H9 (cell line): Measurements from ENCODE around the gene LEMD1. TPM values are rescaled to one million over a fixed set of nuclear protein-coding genes. Genes with fewer than 3 reads are reported as not detected.
A peak's percentile ranks its signal among the peaks of the same experiment; 100 is the strongest.

Experiments used
- DNase-seq: peaks from one replicate; pipeline ENCODE4 v3.0.0-alpha.2; 2017
- H2AFZ ChIP-seq: one replicate; pipeline ENCODE4 v1.6.1; 2013; ENCODE audit warnings: mild to moderate bottlenecking, low read length, control low read depth, moderate library complexity
- H2AK5ac ChIP-seq: 2 replicates; pipeline ENCODE4 v1.6.1; 2013; ENCODE audit warnings: low read length, control low read depth, mixed read lengths; ENCODE audit not compliant: insufficient read length
- H2BK120ac ChIP-seq: one replicate; pipeline ENCODE4 v1.6.1; 2013; ENCODE audit warnings: low read depth, mild to moderate bottlenecking, low read length, control low read depth, inconsistent platforms; ENCODE audit not compliant: poor library complexity, severe bottlenecking
- H2BK12ac ChIP-seq: 2 replicates; pipeline ENCODE4 v1.6.1; 2013; ENCODE audit warnings: low read length, control low read depth, mixed read lengths, low read depth; ENCODE audit not compliant: insufficient read length
- H2BK15ac ChIP-seq: 2 replicates; pipeline ENCODE4 v1.6.1; 2013; ENCODE audit warnings: low read depth, low read length, control low read depth
- H2BK20ac ChIP-seq: one replicate; pipeline ENCODE4 v1.6.1; 2013; ENCODE audit warnings: low read depth, mild to moderate bottlenecking, low read length, control low read depth, inconsistent platforms; ENCODE audit not compliant: poor library complexity, severe bottlenecking
- H2BK5ac ChIP-seq: 2 replicates; pipeline ENCODE4 v1.6.1; 2013; ENCODE audit warnings: low read length, control low read depth, mixed read lengths; ENCODE audit not compliant: insufficient read length
- H3K14ac ChIP-seq: 2 replicates; pipeline ENCODE4 v1.6.1; 2013; ENCODE audit warnings: low read length, control low read depth; ENCODE audit not compliant: insufficient read depth
- H3K18ac ChIP-seq: 2 replicates; pipeline ENCODE4 v1.6.1; 2013; ENCODE audit warnings: low read depth, mild to moderate bottlenecking, mixed read lengths, low read length, control low read depth; ENCODE audit not compliant: insufficient read length
- H3K23ac ChIP-seq: 2 replicates; pipeline ENCODE4 v1.6.1; 2013; ENCODE audit warnings: low read length, control low read depth, mixed read lengths, low read depth; ENCODE audit not compliant: insufficient read length
- H3K23me2 ChIP-seq: 2 replicates; pipeline ENCODE4 v1.6.1; 2013; ENCODE audit warnings: low read depth, mild to moderate bottlenecking, mixed read lengths, low read length, control low read depth; ENCODE audit not compliant: insufficient read length, poor library complexity, severe bottlenecking
- H3K27ac ChIP-seq: 2 replicates; pipeline ENCODE4 v1.5.1; 2013; ENCODE audit warnings: low read length, control low read depth, mixed read lengths, low read depth; ENCODE audit not compliant: insufficient read length
- H3K27me3 ChIP-seq: 2 replicates; pipeline ENCODE4 v1.6.1; 2013; ENCODE audit warnings: low read length, control low read depth, inconsistent platforms; ENCODE audit not compliant: insufficient read depth
- H3K4ac ChIP-seq: 2 replicates; pipeline ENCODE4 v1.6.1; 2013; ENCODE audit warnings: low read depth, mild to moderate bottlenecking, control low read depth, inconsistent platforms, low read length, moderate library complexity
- H3K4me1 ChIP-seq: 2 replicates; pipeline ENCODE4 v1.6.1; 2013; ENCODE audit warnings: low read length, control low read depth, inconsistent platforms; ENCODE audit not compliant: insufficient read depth
- H3K4me2 ChIP-seq: 2 replicates; pipeline ENCODE4 v1.6.1; 2013; ENCODE audit warnings: low read length, control low read depth, mixed read lengths; ENCODE audit not compliant: insufficient read length, insufficient read depth
- H3K56ac ChIP-seq: 2 replicates; pipeline ENCODE4 v1.6.1; 2013; ENCODE audit warnings: low read depth, mild to moderate bottlenecking, mixed read lengths, low read length, control low read depth; ENCODE audit not compliant: insufficient read length
- H3K79me1 ChIP-seq: 2 replicates; pipeline ENCODE4 v1.6.1; 2013; ENCODE audit warnings: low read depth, mild to moderate bottlenecking, moderate library complexity, low read length, control low read depth, inconsistent platforms; ENCODE audit not compliant: insufficient read depth, poor library complexity, severe bottlenecking
- H3K79me2 ChIP-seq: 2 replicates; pipeline ENCODE4 v1.6.1; 2013; ENCODE audit warnings: low read length, control low read depth, inconsistent platforms; ENCODE audit not compliant: insufficient read depth
- H3K9ac ChIP-seq: 2 replicates; pipeline ENCODE4 v1.6.1; 2013; ENCODE audit warnings: low read length, control low read depth, mixed read lengths; ENCODE audit not compliant: insufficient read length; ENCODE audit errors: extremely low read depth
- H3K9me3 ChIP-seq: one replicate; pipeline ENCODE4 v1.6.1; 2013; ENCODE audit warnings: low read depth, low read length, inconsistent platforms; ENCODE audit not compliant: control insufficient read depth
- H3T11ph ChIP-seq: one replicate; pipeline ENCODE4 v1.6.1; 2013; ENCODE audit warnings: mild to moderate bottlenecking, low read length, control low read depth, inconsistent platforms
- H4K20me1 ChIP-seq: one replicate; pipeline ENCODE4 v1.6.1; 2013; ENCODE audit not compliant: control insufficient read depth, insufficient read length, insufficient read depth
- H4K5ac ChIP-seq: 2 replicates; pipeline ENCODE4 v1.6.1; 2013; ENCODE audit warnings: low read depth, mild to moderate bottlenecking, mixed read lengths, low read length, control low read depth; ENCODE audit not compliant: insufficient read length
- H4K8ac ChIP-seq: replicated peaks from 2 replicates; pipeline ENCODE4 v1.6.1; 2013; ENCODE audit warnings: low read length, control low read depth, mixed read lengths, low read depth; ENCODE audit not compliant: insufficient read length
- H4K91ac ChIP-seq: 2 replicates; pipeline ENCODE4 v1.6.1; 2013; ENCODE audit warnings: low read depth, mild to moderate bottlenecking, moderate library complexity, mixed read lengths, low read length, control low read depth; ENCODE audit not compliant: insufficient read length
- H3K27ac Mint-ChIP-seq, 3 experiments: 2 replicates in 2 of 3; 3 replicates in 1 of 3; pipeline ENCODE4 v1.8.0; 2020 to 2021; ENCODE audit warnings: mixed read lengths in 3 of 3, mild to moderate bottlenecking in 1 of 3, moderate library complexity in 1 of 3
- H3K27me3 Mint-ChIP-seq: 2 replicates; pipeline ENCODE4 v1.8.0; 2021; ENCODE audit warnings: low read depth, mild to moderate bottlenecking, moderate library complexity, mixed read lengths
- H3K36me3 Mint-ChIP-seq, 3 experiments: 2 replicates in 2 of 3; 3 replicates in 1 of 3; pipeline ENCODE4 v1.8.0; 2020 to 2021; ENCODE audit warnings: low read depth in 3 of 3, mixed read lengths in 3 of 3; ENCODE audit not compliant: insufficient read depth in 1 of 3
- H3K4me1 Mint-ChIP-seq, 2 experiments: 2 replicates each; pipeline ENCODE4 v1.8.0; 2020; ENCODE audit warnings: mixed read lengths in 2 of 2
- H3K4me3 Mint-ChIP-seq, 2 experiments: 2 replicates in 1 of 2; 3 replicates in 1 of 2; pipeline ENCODE4 v1.8.0; 2020 to 2021; ENCODE audit warnings: mild to moderate bottlenecking in 2 of 2, mixed read lengths in 2 of 2, moderate library complexity in 1 of 2
- H3K9me3 Mint-ChIP-seq, 2 experiments: 2 replicates in 1 of 2; 3 replicates in 1 of 2; pipeline ENCODE4 v1.8.0; 2020; ENCODE audit warnings: mild to moderate bottlenecking in 2 of 2, mixed read lengths in 2 of 2, moderate library complexity in 1 of 2
- CTCF ChIP-seq: fragments of 200-600 bp; sonication (generic); conservative IDR thresholded peaks from 3 replicates; pipeline ENCODE4 v1.8.0; 2021; ENCODE audit warnings: antibody characterized with exemption, mild to moderate bottlenecking
- WGBS: extraction: QIAGEN DNeasy Blood & Tissue Kit; methylation state at CpG from one replicate; pipeline ENCODE4 v1.1.7; 2013; ENCODE audit warnings: missing lambda C conversion rate, low lambda C conversion rate, mixed read lengths; ENCODE audit not compliant: insufficient read length; ENCODE audit errors: extremely low coverage; 5-methylcytosine and 5-hydroxymethylcytosine counted together
- total RNA-seq: library from RNA; stranded (reverse); gene quantifications from 2 replicates; pipeline ENCODE4 v1.2.1, GENCODE V29; 2021

The LEMD1 gene
- total RNA-seq, 1 experiment from 2014 or later, result 11.8 TPM

DNA sequence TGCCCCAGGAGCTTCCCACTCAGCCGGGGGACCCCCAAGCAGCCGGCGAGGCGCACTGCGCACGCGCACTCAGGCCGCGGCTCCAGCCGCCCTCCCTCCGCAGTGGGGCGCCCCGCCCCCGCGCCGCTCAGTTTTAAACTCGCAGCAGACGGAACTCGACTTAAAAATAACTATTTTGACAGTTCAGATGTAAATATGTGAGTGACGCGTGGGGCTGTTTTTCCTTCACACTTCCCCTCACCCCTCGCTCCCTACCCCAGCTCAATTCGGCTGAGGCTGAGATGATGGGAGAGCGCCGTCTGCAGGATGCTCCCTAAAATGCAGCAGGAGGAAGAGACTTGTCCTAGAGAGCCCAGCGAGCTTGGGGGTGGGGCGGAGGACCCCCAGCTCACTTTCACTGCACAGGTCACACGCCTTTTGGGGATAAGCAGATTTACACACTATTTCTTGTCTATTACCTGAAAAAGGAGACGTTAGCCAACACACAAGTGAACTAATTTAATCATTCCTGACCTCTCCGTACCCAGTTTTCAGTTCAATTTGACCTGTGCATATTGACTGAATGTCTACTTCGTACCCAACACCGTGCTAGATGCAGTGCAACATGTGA is 8.9 kb upstream of the LEMD1 start:
- peak overlapping the region; percentile 84 for H2AFZ ChIP-seq

More for the DNA sequence above, 8.9 kb upstream of the LEMD1 start:
- H3K79me1 ChIP-seq, result no peaks in the 10 kb centered on the region
- no peak overlapping the region for H3K18ac ChIP-seq
- H3K56ac ChIP-seq, result no peak overlapping the region
- H2BK120ac ChIP-seq, result no peak overlapping the region
- no peak overlapping the region for H2BK5ac ChIP-seq
- no peak overlapping the region for H3K23ac ChIP-seq
- no peaks in the 10 kb centered on the region for H3K23me2 ChIP-seq
- peaks cover 30 to 48% of the 10 kb centered on the region in 2 experiments for H3K4me1 Mint-ChIP-seq
- H2AK5ac ChIP-seq, result no peak overlapping the region
- DNase-seq, result peak; percentile 76
- no peaks in the 10 kb centered on the region for H4K20me1 ChIP-seq
- no CpG with 5 or more reads among the region's 32 CpGs for WGBS
- peak overlapping the region; percentile 51 for H3K4me2 ChIP-seq
- no peak overlapping the region for H3K4ac ChIP-seq
- H3K27me3 ChIP-seq, result no peaks in the 10 kb centered on the region; the same call in 1 of the 2 replicates
- no peak overlapping the region for H2BK20ac ChIP-seq
- H3K36me3 Mint-ChIP-seq, result no peaks in the 10 kb centered on the region; a peak in 1 of 7 replicates
- H3K79me2 ChIP-seq, result no peaks in the 10 kb centered on the region
- H2BK12ac ChIP-seq, result no peak overlapping the region
- peak overlapping the region; percentile 84 to 86 for H3K4me3 Mint-ChIP-seq
- no peak overlapping the region for H3K9ac ChIP-seq
- no peak overlapping the region for H3K14ac ChIP-seq
- H4K91ac ChIP-seq, result no peak overlapping the region
- TF ChIP-seq CTCF, result peak; percentile 98
- H3K4me1 ChIP-seq, result no peaks in the 10 kb centered on the region; the same call in 1 of the 2 replicates
- H2BK15ac ChIP-seq, result no peak overlapping the region
- no peaks in the 10 kb centered on the region for H3K9me3 ChIP-seq
- no peak overlapping the region for H4K5ac ChIP-seq
- H3K27me3 Mint-ChIP-seq, result peaks cover 62% of the 10 kb centered on the region
- H3T11ph ChIP-seq, result no peak overlapping the region
- no peak overlapping the region for H3K27ac Mint-ChIP-seq
- H4K8ac ChIP-seq, result no peak overlapping the region
- no peaks in the 10 kb centered on the region for H3K9me3 Mint-ChIP-seq
- no peak overlapping the region for H3K27ac ChIP-seq
